GM11168 (cell line): ENCODE data around the gene TRIM48.
"Not testable (repeated sequence)": the region's sequence is repeated elsewhere in the genome, so short reads cannot be mapped to it uniquely, and the experiment has no call there.

Experiments used
- in situ Hi-C: fragments of 300-500 bp; cut with MboI; formaldehyde crosslinking; loops from one replicate; pipeline ENCODE4 v1.12.0; 2022; ENCODE audit warnings: low sequenced_read_pairs; ENCODE audit not compliant: unreplicated experiment

Gene TRIM48

GRCh38 chr11:55261855-55262254, at the start of gene TRIM48:
Gene TRIM48, plus strand, starts transcription at chr11:55262155. Its CDS starts 113 bp downstream, at chr11:55262268.
- in situ Hi-C loops: not testable (repeated sequence)

- in situ Hi-C loops: not testable (repeated sequence)
These were observed 23.6 kb upstream of the TRIM48 start for GRCh38 chr11:55238316-55238715.

- in situ Hi-C loops: no loop called here
These were observed 1.1 kb downstream of the TRIM48 start for GRCh38 chr11:55263081-55263480.
